ENCODE results near the gene KIF26A.

DNA sequence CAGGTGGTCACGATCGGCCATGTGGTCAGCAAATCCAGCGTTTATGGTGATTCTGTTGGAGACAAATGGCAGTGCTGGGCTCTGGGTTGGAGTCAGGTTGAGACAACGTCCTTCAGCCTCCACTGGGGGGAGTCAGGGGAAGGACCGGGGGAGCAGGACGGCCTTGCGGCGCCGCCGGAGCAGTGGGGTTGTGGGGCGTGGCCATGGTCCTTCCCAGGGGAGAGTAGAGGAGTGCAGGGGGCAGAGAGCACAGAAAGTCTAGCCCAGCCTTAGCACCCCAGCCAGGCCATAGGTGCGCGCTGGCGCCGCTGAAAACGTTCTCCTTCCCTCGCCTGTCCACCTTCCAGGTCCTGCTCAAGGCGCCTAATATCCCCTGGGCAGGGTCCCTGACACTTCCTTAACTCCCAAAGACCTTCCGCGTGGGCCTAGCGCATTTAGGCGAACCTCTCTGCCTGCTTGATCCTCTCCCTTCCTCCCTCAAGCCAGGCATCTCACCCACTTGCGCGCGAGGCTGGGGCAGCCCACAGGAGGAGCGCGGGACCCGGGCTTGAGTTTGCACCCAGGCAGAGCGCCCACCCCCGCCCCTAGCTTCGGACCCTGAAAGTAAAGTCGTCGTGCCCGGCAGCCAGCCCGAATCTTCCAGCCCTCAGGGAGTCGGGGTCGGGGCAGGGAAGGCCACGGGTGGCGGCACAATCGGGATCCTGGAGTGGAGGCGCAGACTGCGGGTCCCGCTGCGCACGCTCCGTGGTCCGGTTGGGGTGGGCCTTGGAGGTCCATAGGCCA lies 3.1 kb upstream of the KIF26A start:
- TF ChIP-seq POLR2A (IDR thresholded peaks at IDR 0.05; ENCODE audit: low read length) (no peak), GATA1 (IDR thresholded peaks at IDR 0.05; ENCODE audit: low read depth, low read length) (no peak)
